GM19035 (cell line): Measurements from ENCODE around the gene GPATCH2L.

Source experiments
- ATAC-seq: cut with Tn5 transposase; IDR thresholded peaks from one replicate; pipeline ENCODE4 v1.9.1; 2021; ENCODE audit not compliant: unreplicated experiment

GPATCH2L gene

DNA sequence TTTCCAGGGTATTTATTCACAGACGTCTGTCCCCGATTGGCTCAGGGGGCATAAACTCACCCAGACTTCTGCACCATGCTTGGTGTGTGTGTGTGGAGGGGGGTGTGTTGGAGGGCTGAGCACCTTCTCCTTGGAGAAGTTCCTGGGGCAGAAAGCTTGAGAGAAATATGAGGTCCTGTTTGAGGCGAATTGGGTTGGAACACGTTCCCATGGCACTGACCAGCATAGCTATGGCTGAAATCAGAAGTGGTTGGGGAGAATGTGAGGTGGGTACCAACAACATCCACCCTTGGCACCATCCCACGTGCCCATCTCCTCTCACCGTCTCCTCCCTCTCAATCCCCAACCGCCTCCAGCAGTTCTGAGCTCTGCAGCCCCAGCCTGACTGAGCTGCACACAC, 16.0 kb upstream of the GPATCH2L start:
- ATAC-seq, result no peak

DNA sequence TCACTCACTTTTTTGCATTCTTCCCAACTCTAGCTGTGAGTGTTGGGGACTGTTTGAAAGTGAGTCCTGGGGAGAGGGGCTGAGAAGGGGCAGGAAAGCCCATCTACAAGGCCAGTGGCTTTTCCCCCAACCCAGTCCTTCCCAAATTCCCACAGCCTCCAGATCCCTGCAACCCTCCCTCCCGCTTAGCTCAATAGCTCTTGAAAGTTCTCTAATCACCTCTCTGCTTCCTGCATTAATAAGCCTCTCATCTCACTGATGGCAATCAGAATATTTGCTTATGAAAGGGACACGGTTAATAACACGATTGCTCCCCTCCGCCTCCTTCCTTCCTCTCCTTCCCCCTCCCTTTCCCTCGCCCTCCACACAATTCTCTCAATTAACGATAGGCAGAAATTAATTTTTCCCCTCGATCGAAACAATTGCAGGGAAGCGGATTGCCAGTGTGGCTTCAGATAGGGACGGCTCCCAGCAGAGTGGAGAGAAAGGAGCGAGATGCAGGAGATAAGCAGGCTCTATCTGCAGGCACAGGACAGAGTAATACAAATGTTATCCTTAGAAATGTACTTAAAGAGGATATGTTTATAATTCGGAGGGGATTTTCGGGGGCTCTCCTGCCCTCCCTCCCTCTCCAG, 15.1 kb upstream of the GPATCH2L start:
- no peak for ATAC-seq

DNA sequence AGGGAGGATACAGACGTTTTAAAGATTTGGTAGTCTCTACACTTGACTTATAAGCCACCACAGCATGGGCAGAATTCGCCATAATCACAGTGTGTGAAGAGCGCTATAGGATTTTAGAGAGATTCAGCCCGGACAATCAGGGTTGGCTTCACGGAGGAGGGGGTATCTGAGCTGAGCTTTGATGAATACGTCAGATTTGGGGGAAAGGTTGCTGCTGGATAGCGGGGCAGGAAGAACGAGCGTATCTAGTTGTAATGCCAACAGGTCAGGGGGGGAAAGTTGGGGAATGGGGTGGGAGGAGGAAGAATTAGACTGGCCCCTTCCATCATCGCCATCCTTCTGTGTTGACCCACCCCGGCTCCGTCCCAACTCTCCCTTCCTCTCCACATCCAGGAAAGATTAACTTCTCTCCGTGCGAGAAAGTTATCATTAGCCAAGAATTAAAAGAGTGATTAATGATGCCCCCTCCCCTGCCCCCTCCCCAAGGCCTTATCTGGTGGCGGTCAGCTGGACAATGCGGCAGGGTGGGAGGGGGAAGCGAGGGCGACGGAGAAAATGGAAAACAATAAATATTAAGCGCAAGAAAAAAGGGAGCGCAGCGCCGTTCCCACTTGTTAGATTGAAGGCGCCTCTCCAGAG, 13.5 kb upstream of the GPATCH2L start:
- no peak for ATAC-seq

DNA sequence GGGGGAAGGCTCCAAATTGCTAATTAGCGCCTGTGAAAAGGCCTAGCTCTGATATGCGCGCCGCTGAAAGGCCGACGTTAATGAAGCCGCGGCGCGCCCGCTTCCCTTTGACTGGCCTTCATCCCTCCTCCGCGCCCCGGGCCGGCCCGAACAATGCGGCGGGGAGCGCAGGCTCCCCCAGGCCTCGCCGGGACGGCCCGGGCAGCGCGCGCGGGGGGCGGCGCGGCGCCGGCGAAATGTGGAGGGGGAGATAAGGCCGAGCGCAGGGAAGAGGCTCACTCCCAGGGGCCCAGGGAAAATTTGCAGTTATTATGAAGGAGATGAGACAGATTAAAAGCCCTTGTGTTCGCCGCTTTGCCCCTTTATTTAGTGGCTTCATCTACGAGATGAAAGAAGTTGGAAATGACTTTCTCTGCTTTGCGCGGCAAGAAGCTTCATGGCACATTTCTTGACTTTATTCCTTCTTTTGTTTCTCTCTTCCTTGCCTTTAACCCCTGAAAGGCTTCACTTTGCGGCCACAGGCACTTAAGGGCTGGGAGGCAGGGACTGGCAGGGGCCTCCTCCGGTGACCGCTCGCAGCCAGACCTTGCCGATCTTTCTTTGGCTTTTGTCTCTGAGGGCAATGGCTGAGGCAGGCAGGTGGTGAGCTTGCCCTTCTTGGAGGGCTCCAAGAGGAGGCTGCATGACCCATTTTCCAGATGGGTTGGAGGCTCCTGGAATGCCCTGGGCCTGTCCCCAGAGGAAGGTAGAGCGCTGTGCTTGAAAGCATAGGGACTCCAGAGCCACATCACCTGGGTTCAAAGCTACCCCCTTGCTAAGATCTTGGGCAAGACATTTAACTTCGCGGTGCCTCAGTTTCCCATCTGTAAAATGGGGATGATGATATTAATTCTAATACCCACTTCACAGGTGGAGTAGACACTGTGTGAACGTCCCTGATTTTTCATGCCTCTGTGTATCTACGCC, 12.7 kb upstream of the GPATCH2L start:
- no peak for ATAC-seq

DNA sequence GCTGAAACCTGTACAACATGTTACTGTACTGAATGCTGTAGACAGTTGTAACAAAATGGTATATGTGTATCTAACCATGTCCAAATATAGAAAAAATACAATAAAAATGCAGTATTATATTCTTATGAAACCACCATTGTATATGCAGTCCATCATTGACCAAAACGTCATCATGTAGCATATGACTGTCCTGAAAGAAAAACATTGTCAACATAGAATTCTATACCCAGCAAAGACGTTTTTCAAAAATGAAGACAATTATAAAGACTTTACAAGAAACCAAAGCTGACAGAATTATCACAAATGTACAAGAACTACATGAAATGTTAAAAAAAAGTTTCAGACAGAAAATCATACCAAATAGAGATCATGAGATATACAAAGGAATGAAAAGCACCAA, 8.1 kb upstream of the GPATCH2L start:
- ATAC-seq, result no peak

DNA sequence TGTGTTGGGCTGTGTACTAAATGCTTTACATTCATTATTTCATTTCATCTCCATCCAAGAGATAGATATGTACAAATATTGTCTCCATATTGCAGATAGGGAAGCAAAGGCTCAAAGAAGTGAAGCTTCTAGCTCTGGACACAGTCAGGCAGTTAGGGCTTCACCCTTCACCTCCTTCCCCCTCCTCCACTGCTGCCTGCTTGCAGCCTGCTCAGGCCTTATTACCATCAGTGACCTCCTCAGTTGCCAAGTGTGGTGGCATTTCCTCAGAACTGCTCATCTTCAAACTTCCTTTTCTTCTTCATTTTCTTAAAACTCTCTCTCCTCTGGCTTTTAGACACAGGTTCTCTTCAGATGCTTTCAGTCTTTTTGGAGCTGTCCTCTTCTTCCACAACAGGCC, 4.7 kb upstream of the GPATCH2L start:
- ATAC-seq, result no peak

DNA sequence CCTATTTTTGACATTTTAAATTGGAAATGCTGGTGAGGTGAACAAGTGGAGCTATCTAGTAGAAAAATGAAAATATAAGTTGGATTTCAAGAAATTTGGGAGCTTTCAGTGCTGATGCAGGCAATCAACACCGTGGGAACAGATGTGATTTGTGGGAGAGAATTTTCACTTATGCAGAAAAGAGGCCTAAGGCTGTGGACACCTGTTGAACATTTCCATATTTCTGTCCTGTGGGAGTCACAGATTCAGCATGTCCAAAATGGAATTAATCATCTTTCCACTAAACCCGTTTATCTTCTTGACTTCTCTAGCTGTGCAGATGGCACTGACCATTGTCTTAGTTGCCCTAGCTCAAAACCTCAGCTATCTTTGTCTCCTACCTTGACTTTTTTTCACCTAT, 2.5 kb upstream of the GPATCH2L start:
- no peak for ATAC-seq

DNA sequence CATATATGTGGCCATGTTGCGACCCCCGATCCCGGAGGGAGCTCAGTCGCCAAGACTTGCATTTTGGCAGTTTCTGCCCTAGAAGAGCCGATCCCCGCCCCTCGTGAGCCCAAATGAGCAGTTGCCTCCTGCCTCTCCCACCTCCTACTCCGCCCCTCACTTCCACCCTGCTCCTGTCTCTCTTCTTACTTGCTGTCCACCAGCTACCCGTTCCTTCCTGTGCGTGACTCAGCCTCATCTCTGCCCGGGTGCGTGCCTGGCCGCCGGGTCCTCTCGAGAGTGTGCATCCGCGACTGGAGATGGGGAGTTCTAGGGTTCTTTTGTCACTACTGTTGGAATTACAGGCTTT, 585 bp downstream of the GPATCH2L start:
- peak; percentile 74 for ATAC-seq

DNA sequence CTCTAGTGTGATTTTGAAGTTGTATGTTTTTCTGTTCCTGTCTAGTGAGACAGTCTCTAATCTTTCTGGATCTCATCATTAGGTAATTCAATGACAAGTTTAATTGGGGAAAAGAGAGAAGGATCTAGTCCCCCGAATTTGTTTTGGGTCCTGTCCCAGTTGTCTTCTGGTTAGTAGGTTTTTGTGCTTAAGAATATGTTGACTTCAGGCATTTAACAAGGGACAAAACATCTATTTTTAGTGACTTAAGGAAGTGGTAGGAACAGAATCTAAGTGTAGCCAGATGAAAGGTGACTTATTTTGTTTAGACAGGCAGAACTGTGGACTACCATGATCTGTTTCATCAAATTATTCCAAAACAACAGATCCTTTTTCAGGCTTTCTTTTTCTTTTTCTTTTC, 2.2 kb downstream of the GPATCH2L start:
- no peak for ATAC-seq

DNA sequence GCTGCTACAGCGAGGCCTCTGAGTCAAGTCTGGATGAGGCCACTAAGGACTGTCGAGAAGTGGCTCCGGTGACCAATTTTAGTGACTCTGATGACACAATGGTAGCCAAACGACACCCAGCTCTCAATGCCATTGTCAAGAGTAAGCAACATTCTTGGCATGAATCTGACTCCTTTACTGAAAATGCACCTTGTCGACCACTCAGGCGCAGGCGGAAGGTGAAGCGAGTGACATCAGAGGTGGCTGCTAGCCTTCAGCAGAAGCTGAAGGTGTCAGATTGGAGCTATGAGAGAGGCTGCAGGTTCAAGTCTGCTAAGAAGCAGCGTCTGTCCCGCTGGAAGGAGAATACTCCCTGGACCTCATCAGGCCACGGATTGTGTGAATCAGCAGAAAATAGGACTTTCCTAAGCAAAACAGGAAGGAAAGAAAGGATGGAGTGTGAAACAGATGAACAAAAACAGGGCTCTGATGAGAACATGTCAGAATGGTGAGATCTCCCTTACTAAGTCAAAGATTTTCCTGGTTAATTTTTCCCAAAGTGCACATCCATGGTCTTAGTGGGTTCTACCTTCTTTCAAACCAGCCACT, 2.9 kb downstream of the GPATCH2L start:
- no peak for ATAC-seq

DNA sequence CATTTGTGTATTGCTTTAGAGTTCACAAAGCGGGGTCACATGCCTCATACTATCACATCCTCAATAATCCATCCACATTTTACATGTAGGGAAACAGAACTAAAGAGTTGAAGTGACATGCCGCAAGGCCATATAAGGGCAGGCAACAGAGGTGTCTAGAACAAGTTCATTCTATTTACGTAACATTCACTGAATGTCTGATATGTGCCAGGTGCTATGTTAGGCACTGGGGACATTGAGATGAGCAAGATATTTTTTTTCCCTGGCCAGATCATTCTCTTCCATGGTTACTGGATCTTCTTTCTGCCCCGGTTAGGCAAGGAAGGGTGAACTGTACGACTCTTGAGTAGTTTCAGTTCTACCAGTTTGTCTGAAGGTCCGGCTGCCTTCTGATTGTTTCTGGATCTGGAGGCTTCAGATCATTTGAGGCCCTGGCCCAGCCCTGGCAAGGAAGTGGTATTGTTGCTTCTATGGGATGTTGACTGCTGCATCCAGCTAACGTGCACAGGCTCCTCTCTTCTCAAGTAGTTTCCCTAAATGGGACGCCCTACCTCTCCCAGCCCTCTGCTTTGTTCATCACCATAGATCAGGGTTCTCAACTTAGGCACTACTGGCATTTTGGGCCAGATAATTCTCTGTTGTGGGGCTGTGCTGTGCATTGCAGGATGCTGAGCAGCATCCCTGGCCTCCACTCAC, 12.1 kb downstream of the GPATCH2L start:
- no peak for ATAC-seq

DNA sequence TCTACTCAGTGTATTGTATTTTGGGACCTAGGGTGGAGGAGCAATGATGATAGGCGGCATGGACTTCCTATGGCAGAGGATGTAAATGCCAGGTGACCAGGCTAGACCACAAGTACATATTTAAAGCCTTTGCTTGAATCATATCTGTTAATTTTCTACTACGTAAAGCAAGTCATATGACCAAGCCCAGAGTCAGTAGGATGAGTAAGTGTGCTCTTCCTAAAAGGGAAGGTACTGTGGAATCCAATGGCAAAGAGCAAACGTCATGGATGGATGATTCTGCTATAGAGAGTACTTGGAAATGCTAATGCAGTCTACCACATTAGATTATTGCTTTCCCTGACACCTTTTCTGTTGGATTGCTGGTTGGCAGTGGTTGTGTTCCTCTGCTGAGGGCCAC, 16.8 kb downstream of the GPATCH2L start:
- ATAC-seq, result no peak

DNA sequence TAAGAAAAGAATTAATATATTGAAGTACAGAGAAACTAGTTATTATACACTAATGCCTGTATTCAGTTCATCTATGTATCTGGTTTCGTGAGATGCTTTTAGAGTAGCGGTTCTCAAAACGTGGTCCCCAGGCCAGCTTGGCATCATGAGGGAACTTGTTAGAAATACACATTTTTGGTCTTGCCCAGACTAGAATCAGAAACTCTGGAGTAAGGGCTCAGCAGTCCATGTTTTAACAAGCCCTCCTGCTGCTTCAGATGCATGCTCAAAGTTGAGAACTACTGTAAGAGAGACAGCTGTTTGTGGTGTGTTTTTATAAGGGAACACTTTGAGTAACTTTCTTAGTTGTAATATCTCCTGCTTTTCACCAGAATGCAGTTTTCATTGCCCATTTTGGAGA, 18.1 kb downstream of the GPATCH2L start:
- ATAC-seq, result no peak

DNA sequence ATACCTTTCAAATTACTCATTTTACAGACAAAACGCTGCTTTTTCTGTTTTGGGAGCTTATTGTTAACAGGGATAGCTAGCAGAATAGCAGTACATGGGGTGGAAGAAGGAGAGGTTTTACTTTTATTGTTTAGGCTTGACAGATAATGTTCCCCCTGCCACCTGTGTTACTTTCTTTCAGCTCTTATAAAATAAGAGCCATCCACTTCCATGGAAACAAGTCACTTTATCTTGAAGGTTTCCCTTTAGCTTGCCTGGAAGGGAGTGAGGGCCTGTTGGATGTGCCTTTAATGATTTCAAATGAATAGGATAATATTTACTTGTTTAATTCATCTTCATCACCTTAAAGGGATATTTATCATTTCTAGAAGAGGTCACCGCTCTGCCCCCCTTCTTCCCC, 23.3 kb downstream of the GPATCH2L start:
- ATAC-seq, result no peak

DNA sequence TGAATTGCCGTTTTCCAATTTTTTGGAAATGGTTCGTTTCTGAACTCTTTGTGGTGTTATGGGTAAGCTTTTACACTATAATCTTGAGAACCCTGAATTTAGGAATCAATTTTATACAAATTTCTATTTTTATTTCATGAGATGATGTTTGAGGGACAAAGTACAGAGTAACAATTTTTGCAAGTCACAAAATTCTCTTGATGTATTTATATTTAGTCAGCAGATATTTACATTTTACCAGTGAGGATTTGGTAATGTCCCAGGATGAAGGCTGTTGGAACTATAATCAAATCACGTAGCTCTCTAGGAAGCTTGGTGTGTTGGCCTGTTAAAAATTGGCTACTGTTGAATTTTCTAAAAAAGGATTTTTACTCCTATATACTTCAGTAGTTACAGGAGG, 24.2 kb downstream of the GPATCH2L start:
- no peak for ATAC-seq

DNA sequence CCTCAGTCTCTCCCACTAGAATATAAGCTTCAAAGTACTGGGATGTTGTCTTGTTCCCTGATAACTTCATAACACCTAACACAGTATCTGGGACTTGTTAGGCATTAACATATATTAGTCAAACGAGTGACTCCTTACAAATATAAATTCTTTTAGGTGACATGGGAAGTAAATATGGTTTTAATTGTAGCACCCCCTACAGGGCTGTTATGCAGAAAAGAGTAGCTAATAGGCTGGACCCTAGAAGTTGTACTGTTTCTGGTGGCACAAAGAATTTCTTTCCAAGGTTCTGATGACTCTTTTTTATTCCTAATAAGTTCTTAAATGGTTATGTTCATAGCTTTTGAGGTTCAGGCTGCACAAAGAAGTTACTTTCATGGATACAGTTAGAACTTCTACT, 29.8 kb downstream of the GPATCH2L start:
- no peak for ATAC-seq

DNA sequence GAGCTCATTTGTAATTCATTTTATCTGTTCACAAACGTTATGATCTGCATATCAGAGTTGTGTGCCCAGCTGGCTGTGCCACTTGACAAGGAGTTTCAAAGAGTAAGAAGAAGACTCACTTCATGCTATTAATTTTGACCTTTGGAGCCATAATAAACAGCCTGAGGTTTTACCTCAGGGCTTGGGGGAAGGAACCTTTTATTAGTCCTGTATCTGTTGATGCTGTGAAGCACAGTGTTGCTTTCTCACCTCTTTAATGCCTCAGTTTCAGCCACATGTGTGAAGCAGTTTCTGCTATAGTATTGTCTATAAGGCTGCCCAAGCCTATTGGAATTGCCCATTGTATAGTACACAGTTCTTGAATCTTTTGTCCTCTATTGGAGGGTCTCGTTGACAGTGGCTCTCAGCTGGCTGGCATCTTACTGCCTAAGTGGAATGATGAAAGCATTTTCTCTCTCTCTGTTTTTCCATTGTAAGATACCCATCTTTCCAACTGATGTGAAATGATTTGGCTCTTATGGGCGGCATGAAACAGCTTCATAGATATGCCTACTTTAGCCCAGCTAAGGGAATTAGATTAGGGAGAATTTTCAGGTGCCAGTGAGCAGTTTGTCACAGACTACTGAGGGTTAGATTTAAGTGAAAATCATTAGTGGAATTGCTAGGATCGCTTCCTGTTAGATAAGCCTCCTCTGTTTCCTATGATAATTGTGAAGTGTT, 34.7 kb downstream of the GPATCH2L start:
- ATAC-seq, result peak; percentile 73

DNA sequence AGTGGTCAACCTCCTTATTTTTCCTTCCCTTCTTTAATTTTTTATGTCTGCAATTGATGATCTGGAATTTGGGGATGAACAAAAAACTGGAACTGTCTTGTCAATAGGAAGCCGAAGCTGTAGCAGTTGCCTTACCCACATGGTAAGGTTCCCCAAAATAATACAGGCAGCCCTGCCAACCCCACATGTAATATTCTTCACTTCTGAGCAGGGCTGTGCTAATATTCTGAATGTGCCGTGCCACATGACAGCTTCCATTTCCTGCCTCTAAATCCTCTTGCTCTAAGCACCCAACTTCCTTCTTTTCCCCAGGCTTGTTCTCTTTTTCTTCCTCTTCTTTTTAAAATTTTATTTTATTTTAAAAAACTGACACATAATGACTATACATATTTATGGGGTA, 39.6 kb downstream of the GPATCH2L start:
- ATAC-seq, result no peak

DNA sequence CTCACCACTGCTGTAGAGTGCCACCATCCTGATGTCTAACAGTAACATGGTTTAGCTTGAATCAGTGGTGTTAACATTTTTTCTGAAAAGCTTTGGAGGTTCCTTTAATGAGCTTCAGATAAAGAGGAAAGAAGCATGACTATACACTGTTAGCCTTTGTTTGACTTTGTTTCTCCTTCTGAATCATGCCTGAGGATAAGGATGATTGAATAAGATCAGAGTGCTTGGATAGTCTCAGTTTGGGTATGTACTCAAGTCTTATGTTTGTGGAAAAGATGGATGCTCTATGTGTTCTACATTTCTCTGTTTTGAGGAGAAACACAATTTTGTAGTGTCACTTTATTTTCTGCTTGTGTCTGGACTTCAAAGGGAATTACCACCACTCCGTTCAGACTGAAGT, 42.0 kb downstream of the GPATCH2L start:
- ATAC-seq, result no peak

DNA sequence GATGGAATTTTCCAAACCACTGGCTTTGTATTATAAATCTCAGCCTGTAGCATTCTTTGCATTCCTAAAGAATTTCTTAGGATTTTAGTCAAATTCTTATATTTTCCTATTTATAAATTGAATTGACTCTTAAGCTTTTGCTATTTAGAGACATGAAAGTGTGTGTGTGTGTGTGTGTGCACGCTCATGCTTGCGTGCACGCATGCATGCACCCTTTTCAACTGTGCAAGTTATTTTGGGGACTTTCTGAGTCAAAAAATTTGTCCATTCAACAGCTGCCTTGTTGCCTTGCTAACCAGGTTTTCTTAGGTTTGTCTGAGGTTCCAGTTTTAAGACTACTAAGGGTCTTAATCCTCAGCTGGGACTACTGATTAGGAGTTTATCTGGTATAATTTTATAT, 42.6 kb downstream of the GPATCH2L start:
- peak; percentile 39 for ATAC-seq
